Trophoblast cell (in vitro differentiated cells and primary cell): Measurements from ENCODE around the gene FAM241A.

ENCODE experiments used
- DNase-seq, 2 donors: peaks; one replicate each; pipeline ENCODE4 v3.0.0-alpha.2; 2016
- H2AFZ ChIP-seq: 2 replicates; pipeline ENCODE4 v1.6.1; 2013; ENCODE audit warnings: low read length, moderate library complexity, mild to moderate bottlenecking; ENCODE audit not compliant: insufficient read depth, poor library complexity
- H2AK5ac ChIP-seq: 2 replicates; pipeline ENCODE4 v1.6.1; 2013; ENCODE audit warnings: mild to moderate bottlenecking, low read length
- H2BK120ac ChIP-seq: 2 replicates; pipeline ENCODE4 v1.6.1; 2013; ENCODE audit warnings: low read length, mild to moderate bottlenecking, moderate library complexity; ENCODE audit not compliant: insufficient read depth, poor library complexity
- H2BK12ac ChIP-seq: 2 replicates; pipeline ENCODE4 v1.6.1; 2013; ENCODE audit warnings: mild to moderate bottlenecking, low read length, moderate library complexity
- H2BK5ac ChIP-seq: 2 replicates; pipeline ENCODE4 v1.6.1; 2013; ENCODE audit warnings: low read length, low read depth, moderate library complexity, mild to moderate bottlenecking; ENCODE audit not compliant: poor library complexity
- H3K14ac ChIP-seq: 2 replicates; pipeline ENCODE4 v1.6.1; 2013; ENCODE audit warnings: mild to moderate bottlenecking, low read length
- H3K18ac ChIP-seq: 2 replicates; pipeline ENCODE4 v1.6.1; 2013; ENCODE audit warnings: mild to moderate bottlenecking, low read length
- H3K23ac ChIP-seq: 2 replicates; pipeline ENCODE4 v1.6.1; 2013; ENCODE audit warnings: low read length
- H3K27ac ChIP-seq: 2 replicates; pipeline ENCODE4 v1.5.1; 2013; ENCODE audit warnings: low read depth, mild to moderate bottlenecking, inconsistent platforms, low read length, moderate library complexity
- H3K27me3 ChIP-seq: 2 replicates; pipeline ENCODE4 v1.6.1; 2013; ENCODE audit warnings: inconsistent platforms, mild to moderate bottlenecking, low read length, moderate library complexity; ENCODE audit not compliant: insufficient read depth
- H3K36me3 ChIP-seq, 2 experiments: 1 replicate in 1 of 2; 2 replicates in 1 of 2; pipeline ENCODE4 v1.6.1; 2013; ENCODE audit warnings: low read length in 2 of 2, mild to moderate bottlenecking in 2 of 2, moderate library complexity in 1 of 2; ENCODE audit not compliant: insufficient read depth in 2 of 2, control insufficient read depth in 1 of 2
- H3K4ac ChIP-seq: 2 replicates; pipeline ENCODE4 v1.6.1; 2013; ENCODE audit warnings: low read depth, mild to moderate bottlenecking, low read length, moderate library complexity
- H3K4me1 ChIP-seq, 2 experiments: 1 replicate in 1 of 2; 2 replicates in 1 of 2; pipeline ENCODE4 v1.6.1; 2013; ENCODE audit warnings: low read length in 2 of 2, mild to moderate bottlenecking in 2 of 2, moderate library complexity in 1 of 2; ENCODE audit not compliant: insufficient read depth in 2 of 2, control insufficient read depth in 1 of 2
- H3K4me2 ChIP-seq: 2 replicates; pipeline ENCODE4 v1.6.1; 2013; ENCODE audit warnings: inconsistent platforms, mild to moderate bottlenecking, low read length, moderate library complexity
- H3K4me3 ChIP-seq: 2 replicates; pipeline ENCODE4 v1.5.1; 2013; ENCODE audit warnings: mild to moderate bottlenecking, low read depth, low read length, inconsistent platforms
- H3K79me1 ChIP-seq: one replicate; pipeline ENCODE4 v1.6.1; 2013; ENCODE audit warnings: low read length
- H3K79me2 ChIP-seq: 2 replicates; pipeline ENCODE4 v1.6.1; 2013; ENCODE audit warnings: low read length, mild to moderate bottlenecking; ENCODE audit not compliant: control insufficient read depth, insufficient read depth, poor library complexity
- H3K9ac ChIP-seq: 2 replicates; pipeline ENCODE4 v1.6.1; 2013; ENCODE audit warnings: mild to moderate bottlenecking, low read length
- H3K9me3 ChIP-seq: 2 replicates; pipeline ENCODE4 v1.6.1; 2013; ENCODE audit warnings: low read depth, mild to moderate bottlenecking, control low read depth, inconsistent platforms, low read length; ENCODE audit not compliant: insufficient read depth
- H4K12ac ChIP-seq: 2 replicates; pipeline ENCODE4 v1.6.1; 2013; ENCODE audit warnings: low read depth, mild to moderate bottlenecking, low read length, moderate library complexity
- H4K8ac ChIP-seq: 2 replicates; pipeline ENCODE4 v1.6.1; 2013; ENCODE audit warnings: low read depth, mild to moderate bottlenecking, low read length, moderate library complexity
- H4K91ac ChIP-seq: one replicate; pipeline ENCODE4 v1.6.1; 2013; ENCODE audit warnings: low read depth, mild to moderate bottlenecking, low read length, moderate library complexity
- WGBS: extraction: QIAGEN DNeasy Blood & Tissue Kit; methylation state at CpG from one replicate; pipeline ENCODE4 v1.1.7; 2013; ENCODE audit warnings: missing lambda C conversion rate; ENCODE audit not compliant: insufficient read length, insufficient coverage; ENCODE audit errors: extremely low coverage; 5-methylcytosine and 5-hydroxymethylcytosine counted together

The FAM241A gene

DNA sequence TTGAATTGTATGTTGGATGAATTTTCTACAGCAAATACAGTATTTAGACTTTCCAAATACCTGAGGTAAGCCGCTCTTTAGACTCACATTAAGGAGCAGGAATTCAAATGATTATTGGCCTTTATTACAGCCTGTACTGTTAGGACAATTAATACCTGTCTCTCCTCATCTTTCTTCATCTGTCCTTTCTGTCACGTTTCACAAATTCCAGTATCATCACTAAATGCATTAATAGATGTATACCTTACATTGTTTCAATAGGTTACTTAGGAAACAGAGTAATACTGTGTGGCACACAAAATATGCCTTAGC lies 1.2 kb downstream of the FAM241A start:
- WGBS: no CpG with 5 or more reads among the region's 2 CpGs
- no peak overlapping the region for H3K14ac ChIP-seq

GRCh38 chr4:112147697-112148096 lies 2.4 kb downstream of the FAM241A start:
- Histone ChIP-seq H2BK12ac (no peak overlapping the region), H4K91ac (no peak overlapping the region), H2BK120ac (no peak overlapping the region), H4K8ac (no peak overlapping the region), H2AFZ (no peak overlapping the region), H2AK5ac (no peak overlapping the region), H3K79me1 (no peaks in the 10 kb centered on the region), H3K9me3 (peaks cover 2% of the 10 kb centered on the region), H3K4me3 (no peak overlapping the region), H3K27ac (no peak overlapping the region), H3K27me3 (no peaks in the 10 kb centered on the region), H3K14ac (no peak overlapping the region), H3K9ac (no peak overlapping the region), H3K4ac (no peak overlapping the region), H3K4me2 (no peak overlapping the region), H2BK5ac (no peak overlapping the region), H3K36me3 (no peaks in the 10 kb centered on the region), H3K18ac (no peak overlapping the region), H4K12ac (no peak overlapping the region), H3K23ac (no peak overlapping the region), H3K4me1 (no peaks in the 10 kb centered on the region), H3K79me2 (no peaks in the 10 kb centered on the region)
- DNase-seq: no peak
- WGBS: no CpG with 5 or more reads among the region's 5 CpGs

More for the DNA sequence above, 1.2 kb downstream of the FAM241A start:
- H3K4me2 ChIP-seq: no peak overlapping the region
- H2BK5ac ChIP-seq: no peak overlapping the region
- H4K8ac ChIP-seq: no peak overlapping the region
- no peak overlapping the region for H3K27ac ChIP-seq
- H3K79me2 ChIP-seq: no peaks in the 10 kb centered on the region
- H2BK120ac ChIP-seq: no peak overlapping the region
- no peaks in the 10 kb centered on the region for H3K4me1 ChIP-seq
- H3K36me3 ChIP-seq: no peaks in the 10 kb centered on the region
- H3K23ac ChIP-seq: no peak overlapping the region
- H3K9me3 ChIP-seq: peaks cover 2% of the 10 kb centered on the region
- no peak overlapping the region for H3K4ac ChIP-seq
- H2BK12ac ChIP-seq: no peak overlapping the region
- no peak for DNase-seq
- H3K4me3 ChIP-seq: no peak overlapping the region
- H3K27me3 ChIP-seq: no peaks in the 10 kb centered on the region
- no peak overlapping the region for H4K12ac ChIP-seq
- H3K9ac ChIP-seq: no peak overlapping the region
- H2AFZ ChIP-seq: no peak overlapping the region
- no peaks in the 10 kb centered on the region for H3K79me1 ChIP-seq
- H3K18ac ChIP-seq: no peak overlapping the region
- H2AK5ac ChIP-seq: no peak overlapping the region
- H4K91ac ChIP-seq: no peak overlapping the region

- no peak overlapping the region for H2BK120ac ChIP-seq
- no peak overlapping the region for H4K8ac ChIP-seq
- H3K9me3 ChIP-seq: no peaks in the 10 kb centered on the region
- no peaks in the 10 kb centered on the region for H3K4me1 ChIP-seq
- no peak overlapping the region for H4K91ac ChIP-seq
- no peak overlapping the region for H3K4me3 ChIP-seq
- no peak overlapping the region for H3K27ac ChIP-seq
- H3K4ac ChIP-seq: no peak overlapping the region
- H3K23ac ChIP-seq: no peak overlapping the region
- no peak overlapping the region for H2AK5ac ChIP-seq
- H2BK12ac ChIP-seq: no peak overlapping the region
- no peaks in the 10 kb centered on the region for H3K27me3 ChIP-seq
- no peak overlapping the region for H2AFZ ChIP-seq
- H3K14ac ChIP-seq: no peak overlapping the region
- H3K79me1 ChIP-seq: no peaks in the 10 kb centered on the region
- WGBS: no CpG with 5 or more reads among the region's 5 CpGs
- no peak overlapping the region for H2BK5ac ChIP-seq
- no peak overlapping the region for H4K12ac ChIP-seq
- no peak overlapping the region for H3K18ac ChIP-seq
- no peak overlapping the region for H3K4me2 ChIP-seq
- no peaks in the 10 kb centered on the region for H3K79me2 ChIP-seq
- DNase-seq: no peak
- no peak overlapping the region for H3K9ac ChIP-seq
- H3K36me3 ChIP-seq: no peaks in the 10 kb centered on the region
Observed at GRCh38 chr4:112150920-112151319, 5.7 kb downstream of the FAM241A start.

DNA sequence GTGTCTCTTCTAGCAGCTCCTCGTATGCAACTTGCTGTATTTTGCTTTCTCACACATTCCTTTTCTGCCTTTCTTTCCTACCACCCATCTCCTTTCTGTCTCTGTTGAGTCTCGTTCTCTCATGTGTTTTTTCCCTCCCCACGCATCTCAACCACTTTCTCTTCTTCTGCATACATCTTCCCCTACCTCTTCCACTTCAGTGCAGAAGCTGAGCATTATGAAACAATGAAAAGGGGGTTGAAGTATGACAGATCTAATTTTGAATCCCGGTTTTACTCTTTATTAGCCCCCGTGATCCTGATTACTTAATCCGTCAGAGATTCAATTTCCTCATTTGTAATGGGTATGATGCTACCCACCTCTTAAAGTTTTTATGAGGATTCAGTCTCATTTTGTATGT lies 7.3 kb downstream of the FAM241A start:
- H3K79me2 ChIP-seq: no peaks in the 10 kb centered on the region
- H2BK120ac ChIP-seq: no peak overlapping the region
- no peak overlapping the region for H3K18ac ChIP-seq
- no peak overlapping the region for H2AK5ac ChIP-seq
- WGBS: no CpG with 5 or more reads among the region's 6 CpGs
- no peak overlapping the region for H3K4me3 ChIP-seq
- H4K91ac ChIP-seq: no peak overlapping the region
- H3K79me1 ChIP-seq: no peaks in the 10 kb centered on the region
- no peaks in the 10 kb centered on the region for H3K27me3 ChIP-seq
- no peak overlapping the region for H3K14ac ChIP-seq
- H3K4me2 ChIP-seq: no peak overlapping the region
- H3K4ac ChIP-seq: no peak overlapping the region
- H2AFZ ChIP-seq: no peak overlapping the region
- H4K12ac ChIP-seq: no peak overlapping the region
- no peaks in the 10 kb centered on the region for H3K4me1 ChIP-seq
- no peak overlapping the region for H4K8ac ChIP-seq
- DNase-seq: no peak
- no peaks in the 10 kb centered on the region for H3K36me3 ChIP-seq
- H2BK5ac ChIP-seq: no peak overlapping the region
- H3K9ac ChIP-seq: no peak overlapping the region
- no peak overlapping the region for H2BK12ac ChIP-seq
- no peak overlapping the region for H3K23ac ChIP-seq
- H3K27ac ChIP-seq: no peak overlapping the region
- H3K9me3 ChIP-seq: no peaks in the 10 kb centered on the region
